Neutrophil (primary cell): Measurements from ENCODE around the gene BTF3L4.

Experiments
- H3K27ac ChIP-seq: fragments of 200-600 bp; sonication (generic); 2 replicates; pipeline ENCODE4 v1.5.1; 2016; ENCODE audit warnings: mild to moderate bottlenecking, moderate library complexity
- H3K27me3 ChIP-seq: fragments of 200-600 bp; sonication (generic); 2 replicates; pipeline ENCODE4 v1.6.0; 2016; ENCODE audit warnings: mild to moderate bottlenecking
- H3K36me3 ChIP-seq: fragments of 200-600 bp; sonication (generic); 2 replicates; pipeline ENCODE4 v1.5.1; 2017
- H3K4me1 ChIP-seq, 2 experiments: fragments of 200-600 bp in 1 of 2; sonication (generic) in 1 of 2; 1 replicate in 1 of 2; 2 replicates in 1 of 2; pipeline versions ENCODE4 v1.5.1 to v1.6.1; 2013 to 2016; ENCODE audit warnings: low read depth in 1 of 2, low read length in 1 of 2, mild to moderate bottlenecking in 1 of 2, moderate library complexity in 1 of 2; ENCODE audit not compliant: control insufficient read depth in 1 of 2, insufficient read depth in 1 of 2
- H3K4me3 ChIP-seq, 2 experiments: fragments of 200-600 bp in 1 of 2; sonication (generic) in 1 of 2; 1 replicate in 1 of 2; 2 replicates in 1 of 2; pipeline ENCODE4 v1.5.1; 2013 to 2016; ENCODE audit warnings: low read depth in 1 of 2, low read length in 1 of 2, mild to moderate bottlenecking in 1 of 2, moderate library complexity in 1 of 2
- H3K9me3 ChIP-seq: fragments of 200-600 bp; sonication (generic); 2 replicates; pipeline ENCODE4 v1.5.1; 2016
- CTCF ChIP-seq: fragments of 200-600 bp; sonication (generic); IDR thresholded peaks from 2 replicates; pipeline ENCODE4 v1.5.1; 2016; ENCODE audit warnings: antibody characterized with exemption

Gene BTF3L4

GRCh38 chr1:52122384-52122783 lies 66.3 kb downstream of the BTF3L4 start:
- Histone ChIP-seq H3K4me3 (no peak overlapping the region), H3K27ac (no peak overlapping the region), H3K36me3 (no peaks in the 10 kb centered on the region), H3K9me3 (no peaks in the 10 kb centered on the region), H3K4me1 (no peaks in the 10 kb centered on the region), H3K27me3 (peaks cover 24% of the 10 kb centered on the region)
- no peak for TF ChIP-seq CTCF

DNA sequence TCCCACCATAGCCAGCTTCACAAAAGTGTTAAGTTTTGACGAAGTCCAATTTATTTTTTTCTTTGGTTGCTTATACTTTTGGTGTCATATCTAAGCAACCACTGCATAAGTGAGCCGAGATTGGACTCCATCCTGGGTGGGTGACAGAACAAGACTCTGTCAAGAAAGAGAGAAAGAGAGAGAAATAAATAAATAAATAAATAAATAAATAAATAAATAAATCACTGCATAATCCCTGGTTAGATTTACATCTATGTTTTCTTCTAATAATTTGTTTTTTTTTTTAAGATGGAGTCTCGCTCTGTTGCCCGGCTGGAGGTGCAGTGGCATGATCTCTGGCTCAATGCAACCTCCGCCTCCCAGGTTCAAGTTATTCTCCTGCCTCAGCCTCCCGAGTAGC lies 67.5 kb downstream of the BTF3L4 start:
- H3K4me3 ChIP-seq: no peak overlapping the region
- H3K36me3 ChIP-seq: no peaks in the 10 kb centered on the region
- peaks cover 36% of the 10 kb centered on the region for H3K27me3 ChIP-seq
- no peak for TF ChIP-seq CTCF
- no peaks in the 10 kb centered on the region for H3K4me1 ChIP-seq
- no peaks in the 10 kb centered on the region for H3K9me3 ChIP-seq
- no peak overlapping the region for H3K27ac ChIP-seq

DNA sequence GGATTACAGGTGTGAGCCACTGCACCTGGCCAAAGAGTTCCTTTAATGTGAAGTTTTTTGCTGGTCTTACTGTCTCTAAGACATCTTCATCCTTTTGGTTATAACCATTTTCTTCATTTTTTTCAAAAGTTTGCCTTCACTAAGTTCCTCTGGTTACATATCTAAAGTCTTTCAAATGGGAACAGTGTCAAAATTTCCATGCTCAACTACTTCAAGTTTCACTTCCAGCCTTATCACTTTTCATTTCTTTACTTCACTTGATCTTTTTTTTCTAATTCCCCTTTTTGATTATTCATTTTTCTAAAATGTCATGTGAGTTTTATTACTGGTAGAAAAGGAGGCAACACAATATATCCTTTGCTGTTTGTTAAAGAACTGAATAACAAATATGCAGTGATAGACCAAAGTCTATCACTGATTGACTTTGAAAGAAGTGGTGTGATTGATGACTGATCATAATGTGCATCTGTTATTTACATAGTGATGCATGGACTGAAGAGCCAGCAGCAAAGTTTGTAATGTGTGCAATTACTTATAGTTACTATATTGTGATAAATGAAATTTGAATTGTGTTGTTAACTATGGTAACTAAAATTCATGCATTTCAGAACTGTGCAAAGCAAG lies 69.8 kb downstream of the BTF3L4 start:
- no peaks in the 10 kb centered on the region for H3K4me1 ChIP-seq
- H3K4me3 ChIP-seq: no peak overlapping the region
- H3K9me3 ChIP-seq: no peaks in the 10 kb centered on the region
- TF ChIP-seq CTCF: no peak
- H3K27ac ChIP-seq: no peak overlapping the region
- H3K27me3 ChIP-seq: peaks cover 41% of the 10 kb centered on the region
- H3K36me3 ChIP-seq: no peaks in the 10 kb centered on the region

GRCh38 chr1:52127181-52128180 lies 71.4 kb downstream of the BTF3L4 start:
- TF ChIP-seq CTCF: no peak
- no peaks in the 10 kb centered on the region for H3K4me1 ChIP-seq
- no peak overlapping the region for H3K27ac ChIP-seq
- no peaks in the 10 kb centered on the region for H3K36me3 ChIP-seq
- H3K27me3 ChIP-seq: peaks cover 41% of the 10 kb centered on the region
- H3K9me3 ChIP-seq: no peaks in the 10 kb centered on the region
- no peak overlapping the region for H3K4me3 ChIP-seq

DNA sequence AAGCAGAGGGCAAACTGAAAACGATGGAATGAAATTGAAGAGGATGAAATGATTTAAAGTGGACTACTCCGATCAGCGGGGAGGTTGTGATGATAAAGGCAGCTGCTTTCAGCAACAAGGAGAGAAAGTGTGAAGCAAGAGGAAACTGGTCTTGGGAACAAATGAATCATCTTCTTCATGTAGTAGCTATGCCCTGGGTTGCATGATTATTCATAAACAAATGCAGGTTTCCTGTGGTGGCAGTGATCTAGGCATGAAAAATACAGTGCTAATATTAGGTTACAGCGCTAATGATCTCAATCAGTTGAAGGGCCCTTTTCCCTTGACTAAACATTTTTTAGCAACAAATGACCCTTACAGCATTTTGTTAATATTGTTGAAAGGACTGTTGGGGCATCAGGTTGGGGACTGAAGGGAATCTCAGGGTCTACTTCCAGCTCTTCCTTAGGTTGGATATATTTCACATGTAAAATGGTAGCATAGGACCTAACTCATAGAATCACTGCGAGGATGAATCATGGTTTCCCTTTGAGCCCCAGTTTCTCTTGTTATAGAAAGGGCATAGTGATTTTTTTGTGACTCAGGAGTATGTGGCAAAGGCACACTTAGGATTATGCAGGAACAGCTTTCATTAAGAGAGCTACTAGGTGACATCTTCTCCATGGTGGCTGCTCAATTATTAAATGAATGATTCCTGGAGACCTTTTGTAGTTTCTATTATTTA lies 83.9 kb downstream of the BTF3L4 start:
- Histone ChIP-seq H3K36me3 (no peaks in the 10 kb centered on the region), H3K4me1 (peaks cover 5 to 19% of the 10 kb centered on the region in 2 experiments), H3K27me3 (peaks cover 70% of the 10 kb centered on the region), H3K4me3 (no peak overlapping the region), H3K9me3 (no peaks in the 10 kb centered on the region), H3K27ac (no peak overlapping the region)
- no peak for TF ChIP-seq CTCF
